Measurements from ENCODE around the gene ZNF79. TPM values are rescaled to one million over a fixed set of nuclear protein-coding genes. Genes with fewer than 3 reads are reported as not detected.

The ZNF79 gene
- total and polyA plus RNA-seq, 5 donors = 3.2 to 7.9 (median 7.4) TPM

DNA sequence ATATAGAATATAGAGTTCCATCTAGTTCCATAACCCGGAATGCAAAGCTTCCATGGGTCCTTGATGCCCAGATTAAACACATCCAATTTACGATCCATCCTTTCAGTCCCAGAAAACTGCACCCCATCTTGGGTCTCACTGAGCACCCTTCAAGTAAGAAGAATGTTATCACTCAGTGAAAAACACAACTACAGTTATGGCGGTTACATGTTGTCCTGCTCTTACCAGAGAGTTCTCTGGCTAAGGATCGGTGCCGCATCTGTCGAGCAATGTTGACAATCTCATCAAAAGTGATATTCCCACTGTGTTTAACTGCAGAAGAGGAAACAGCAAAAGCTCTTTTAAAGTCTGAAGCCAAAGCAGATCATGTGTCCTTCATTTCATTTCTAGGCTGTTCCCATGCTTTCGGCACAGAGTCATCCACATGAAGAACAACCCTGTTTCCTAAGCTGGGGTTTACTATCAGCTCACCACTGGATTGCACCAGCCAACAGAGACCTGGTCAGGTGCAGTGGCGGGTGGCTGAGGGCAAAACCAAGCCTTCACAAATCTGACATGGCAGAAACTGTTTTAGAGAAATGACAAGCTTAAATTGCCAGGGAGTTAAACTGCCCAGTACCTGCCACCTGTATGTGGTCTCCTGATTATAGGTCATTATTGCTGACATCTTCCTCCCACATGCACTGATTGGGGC is 24.1 kb downstream of the ZNF79 start:
- DNase-seq (no peak), ATAC-seq (no peak)
- H3K4me3 ChIP-seq (ENCODE audit: low read length) = no peak overlapping the region
- no peaks in the 10 kb centered on the region for H3K27me3 ChIP-seq (ENCODE audit: control insufficient read depth, insufficient read depth)
- intact Hi-C loops (cut with DNase I) = no loop called here
- H3K27ac ChIP-seq (ENCODE audit: low read length) = no peak overlapping the region
- peaks cover 16% of the 10 kb centered on the region for H3K4me1 ChIP-seq (ENCODE audit: control insufficient read depth, insufficient read depth, low read length)
- 85% methylated on average over 8 of the region's 8 CpGs for WGBS
- H3K9me3 ChIP-seq (ENCODE audit: control insufficient read depth, low read length) = no peaks in the 10 kb centered on the region

DNA sequence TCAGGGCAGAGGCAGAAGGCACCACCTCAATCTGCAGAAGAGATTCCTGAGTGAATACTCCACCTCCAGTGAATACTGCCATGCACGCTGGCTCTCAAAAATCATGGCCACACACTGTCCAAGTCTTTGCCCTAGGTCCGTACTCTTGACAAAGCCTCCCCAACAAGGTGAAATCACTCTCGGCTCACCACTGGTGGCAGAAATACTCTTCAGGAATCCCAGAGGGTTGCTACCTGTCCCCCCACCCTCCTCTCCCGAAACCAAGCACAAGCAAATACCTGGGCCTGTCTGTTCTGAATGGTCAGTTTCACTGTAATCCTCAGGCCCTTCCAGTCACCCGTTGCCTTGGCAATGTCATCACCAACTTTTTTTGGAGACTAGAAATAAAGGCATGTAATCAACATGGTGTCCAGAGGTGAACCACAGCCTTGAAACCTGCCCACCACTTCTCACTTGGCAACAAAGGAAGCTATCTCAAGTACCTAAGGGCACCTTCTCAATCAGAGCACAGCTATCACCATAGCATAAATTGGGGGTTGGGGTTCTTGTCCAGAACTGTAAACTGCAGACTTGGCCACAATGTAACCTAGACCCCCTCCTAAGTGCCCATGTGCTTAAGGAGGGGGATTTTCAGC is 25.3 kb downstream of the ZNF79 start:
- intact Hi-C loops (cut with DNase I) = no loop called here
- peaks cover 16% of the 10 kb centered on the region for H3K4me1 ChIP-seq (ENCODE audit: control insufficient read depth, insufficient read depth, low read length)

DNA sequence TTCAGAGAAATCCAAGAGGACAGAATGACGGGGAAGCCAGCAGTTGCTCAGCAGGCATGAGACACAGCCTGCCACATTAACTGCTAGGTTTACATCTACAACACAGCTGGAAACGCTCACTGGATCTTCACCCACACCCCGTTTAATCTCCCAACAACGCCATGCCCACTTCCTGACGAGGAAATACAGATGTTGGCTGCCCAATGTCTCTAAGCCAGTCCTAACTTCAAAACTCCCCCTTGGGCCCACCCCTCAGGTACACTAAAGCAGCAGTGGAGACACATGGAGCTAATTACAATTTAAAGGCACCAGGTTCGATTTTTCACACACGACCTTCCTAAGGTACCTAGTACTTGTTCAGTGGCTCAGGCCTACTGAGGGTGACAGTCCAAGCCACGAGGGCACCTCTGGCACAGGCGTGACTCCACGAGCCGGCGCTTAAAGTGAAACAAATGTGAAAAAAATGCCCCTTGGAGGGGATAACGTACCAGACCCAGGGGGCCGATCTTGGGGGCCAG is 26.1 kb downstream of the ZNF79 start:
- intact Hi-C loops (cut with DNase I) = no loop called here
- ATAC-seq (peak; percentile 4 to 6), DNase-seq (no peak)
- 1% methylated on average over 14 of the region's 14 CpGs for WGBS
- H3K4me1 ChIP-seq (ENCODE audit: control insufficient read depth, insufficient read depth, low read length) = peaks cover 16% of the 10 kb centered on the region
- H3K4me3 ChIP-seq (ENCODE audit: low read length) = peak overlapping the region; percentile 66
- H3K27ac ChIP-seq (ENCODE audit: low read length) = peak overlapping the region; percentile 69
- H3K9me3 ChIP-seq (ENCODE audit: control insufficient read depth, low read length) = no peaks in the 10 kb centered on the region
- no peaks in the 10 kb centered on the region for H3K27me3 ChIP-seq (ENCODE audit: control insufficient read depth, insufficient read depth)

More for the DNA sequence above, 25.3 kb downstream of the ZNF79 start:
- Histone ChIP-seq H3K4me3 (ENCODE audit: low read length) (peak overlapping the region; percentile 66), H3K27ac (ENCODE audit: low read length) (peak overlapping the region; percentile 69), H3K9me3 (ENCODE audit: control insufficient read depth, low read length) (no peaks in the 10 kb centered on the region), H3K27me3 (ENCODE audit: control insufficient read depth, insufficient read depth) (no peaks in the 10 kb centered on the region)
- no peak for ATAC-seq
- WGBS = 59% methylated on average over 5 of the region's 5 CpGs
- DNase-seq = no peak

DNA sequence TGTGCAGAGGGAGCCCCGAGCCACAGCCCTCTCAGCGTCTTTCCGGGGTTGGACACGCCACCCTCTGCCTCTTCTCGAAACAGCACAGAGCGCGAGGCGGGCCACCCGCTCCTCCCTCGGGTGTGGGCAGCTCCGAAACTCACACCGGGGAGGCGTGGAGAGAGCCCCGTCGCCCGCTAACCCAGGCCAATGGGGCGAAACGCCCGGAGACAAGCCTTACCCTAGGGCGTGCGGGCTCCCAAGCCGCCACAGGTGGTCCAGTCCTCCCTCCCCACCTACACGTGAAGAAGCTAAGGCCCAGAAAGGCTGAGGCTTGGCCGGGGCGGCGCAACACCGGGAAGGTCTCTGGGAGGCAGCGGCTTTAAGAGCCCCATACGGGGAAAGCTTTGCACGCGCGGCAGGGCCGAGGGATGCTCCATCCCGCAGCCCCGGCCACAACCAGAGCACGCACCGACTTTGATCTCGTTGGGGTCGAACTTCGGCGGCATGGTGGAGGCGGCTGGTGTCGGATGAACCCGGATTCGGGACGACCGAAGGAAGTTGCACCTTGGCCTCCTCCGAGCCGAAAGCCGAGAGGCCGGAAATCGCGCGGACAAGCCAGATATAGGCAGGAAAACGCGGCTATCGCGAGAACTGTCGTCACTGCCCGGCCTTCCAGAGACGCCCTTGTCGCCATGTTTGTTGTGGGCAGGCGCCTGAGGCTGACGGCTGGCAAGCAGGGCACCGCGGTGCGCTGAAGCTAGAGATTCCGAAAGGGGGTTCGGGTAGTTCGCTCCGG is 26.8 kb downstream of the ZNF79 start, which contains the start of the genes LRSAM1 and RPL12:
Gene LRSAM1, plus strand, starts transcription at position 681 of the 778 bp plus-strand sequence. CDS start 3,018 bp downstream, outside the sequence.
Gene RPL12, minus strand, starts transcription at position 577 of the 778 bp plus-strand sequence. Its CDS starts 89 bp downstream, at position 488.
- no peaks in the 10 kb centered on the region for H3K27me3 ChIP-seq (ENCODE audit: control insufficient read depth, insufficient read depth)
- peaks cover 16% of the 10 kb centered on the region for H3K4me1 ChIP-seq (ENCODE audit: control insufficient read depth, insufficient read depth, low read length)
- ATAC-seq (peak; percentile 86 to 87), DNase-seq (peak; percentile 97 to 99 (median 99))
- WGBS = 2% methylated on average over 71 of the region's 71 CpGs
- intact Hi-C loops (cut with DNase I) = no loop called here
- peak within 1 kb of the TSS; percentile 85 for H3K27ac ChIP-seq (ENCODE audit: low read length)
- no peaks in the 10 kb centered on the region for H3K9me3 ChIP-seq (ENCODE audit: control insufficient read depth, low read length)
- peak within 1 kb of the TSS; percentile 66 for H3K4me3 ChIP-seq (ENCODE audit: low read length)

DNA sequence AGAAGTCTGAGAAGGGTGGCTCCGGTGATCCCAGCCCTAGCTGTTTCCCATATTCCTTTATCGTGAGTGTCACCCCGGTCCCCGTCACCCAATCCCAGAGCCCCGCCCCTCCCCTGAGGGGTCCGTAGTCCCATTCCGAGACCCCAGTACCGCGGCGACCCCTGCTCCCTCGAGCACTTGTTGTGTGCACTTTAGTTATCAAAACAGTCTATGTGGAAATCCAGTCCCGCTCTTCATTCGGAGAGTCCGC is 27.4 kb downstream of the ZNF79 start:
- WGBS = under 1% methylated on average over 14 of the region's 14 CpGs
- ATAC-seq (no peak), DNase-seq (no peak)
- Histone ChIP-seq H3K4me1 (ENCODE audit: control insufficient read depth, insufficient read depth, low read length) (peaks cover 16% of the 10 kb centered on the region), H3K27me3 (ENCODE audit: control insufficient read depth, insufficient read depth) (no peaks in the 10 kb centered on the region), H3K4me3 (ENCODE audit: low read length) (peak overlapping the region; percentile 66), H3K9me3 (ENCODE audit: control insufficient read depth, low read length) (no peaks in the 10 kb centered on the region), H3K27ac (ENCODE audit: low read length) (peak overlapping the region; percentile 85)
- intact Hi-C loops (cut with DNase I) = no loop called here

DNA sequence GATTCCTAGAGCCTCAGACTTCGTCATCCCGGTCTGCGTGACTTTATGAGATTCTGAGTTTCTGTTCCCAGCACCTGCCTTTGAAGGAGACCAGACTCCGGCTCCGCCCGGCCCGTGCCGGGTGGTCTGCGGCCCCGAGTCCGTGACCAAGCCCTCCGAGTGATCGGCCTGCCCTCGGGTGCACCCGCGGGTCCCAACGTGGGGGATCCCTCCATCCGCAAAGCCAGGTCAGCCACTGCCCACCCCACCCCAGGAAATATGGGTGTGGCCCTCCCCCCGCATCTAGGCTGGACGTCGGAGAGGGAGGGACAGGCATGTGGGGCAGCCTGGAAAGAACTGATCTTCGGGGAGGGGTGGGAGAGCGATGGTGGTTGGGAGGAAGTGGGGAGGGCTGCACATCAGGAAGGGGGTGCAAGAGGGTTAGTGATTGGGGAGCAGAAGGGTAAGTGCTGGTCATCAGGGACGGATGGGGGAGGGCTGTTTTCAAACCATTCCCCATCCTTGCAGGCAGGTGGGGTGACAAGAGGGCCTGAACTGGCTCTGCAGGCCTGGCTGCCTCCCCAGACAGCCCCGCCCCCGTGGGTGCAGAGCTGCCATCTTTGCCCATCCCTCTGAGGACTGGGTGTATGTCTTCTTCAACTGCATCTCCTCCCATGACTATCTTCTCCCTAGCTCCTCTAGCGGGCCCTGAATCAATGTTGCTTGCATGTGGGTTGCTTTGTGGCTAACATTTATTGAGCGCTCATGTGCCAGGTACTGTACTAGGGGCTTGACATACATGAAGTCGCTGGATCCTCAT is 27.9 kb downstream of the ZNF79 start:
- Histone ChIP-seq H3K27ac (ENCODE audit: low read length) (peak overlapping the region; percentile 85), H3K4me1 (ENCODE audit: control insufficient read depth, insufficient read depth, low read length) (peaks cover 16% of the 10 kb centered on the region), H3K27me3 (ENCODE audit: control insufficient read depth, insufficient read depth) (no peaks in the 10 kb centered on the region), H3K9me3 (ENCODE audit: control insufficient read depth, low read length) (no peaks in the 10 kb centered on the region), H3K4me3 (ENCODE audit: low read length) (peak overlapping the region; percentile 66)
- intact Hi-C loops (cut with DNase I) = no loop called here
- ATAC-seq = peak; percentile 29 to 47
- WGBS = 12% methylated on average over 29 of the region's 29 CpGs
- DNase-seq = peak; percentile 57 to 80 (median 73)

DNA sequence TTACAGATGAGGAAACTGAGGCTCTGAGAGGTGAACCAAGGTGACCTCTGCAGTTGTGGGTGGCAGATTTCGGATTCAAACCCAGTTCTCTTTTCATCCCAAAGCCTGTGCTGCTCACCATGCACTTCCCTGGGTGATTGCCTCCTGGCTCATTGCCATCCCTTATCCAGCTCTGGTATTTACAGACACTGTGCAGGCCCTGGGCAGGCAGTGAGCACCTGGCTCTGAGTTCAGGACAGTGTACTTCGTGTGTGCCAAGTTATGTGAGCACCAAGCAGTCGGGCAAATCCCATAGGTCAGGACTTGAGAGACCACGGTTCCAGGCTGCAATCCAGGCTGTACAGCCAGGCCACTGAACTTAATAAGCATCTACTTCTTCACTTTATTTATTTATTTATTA is 28.5 kb downstream of the ZNF79 start:
- Histone ChIP-seq H3K27ac (ENCODE audit: low read length) (peak overlapping the region; percentile 85), H3K27me3 (ENCODE audit: control insufficient read depth, insufficient read depth) (no peaks in the 10 kb centered on the region), H3K4me1 (ENCODE audit: control insufficient read depth, insufficient read depth, low read length) (peaks cover 16% of the 10 kb centered on the region), H3K4me3 (ENCODE audit: low read length) (no peak overlapping the region), H3K9me3 (ENCODE audit: control insufficient read depth, low read length) (no peaks in the 10 kb centered on the region)
- intact Hi-C loops (cut with DNase I) = no loop called here
- WGBS = 37% methylated on average over 4 of the region's 4 CpGs
- peak; percentile 47 to 78 (median 70) for DNase-seq
- peak; percentile 6 to 32 for ATAC-seq

DNA sequence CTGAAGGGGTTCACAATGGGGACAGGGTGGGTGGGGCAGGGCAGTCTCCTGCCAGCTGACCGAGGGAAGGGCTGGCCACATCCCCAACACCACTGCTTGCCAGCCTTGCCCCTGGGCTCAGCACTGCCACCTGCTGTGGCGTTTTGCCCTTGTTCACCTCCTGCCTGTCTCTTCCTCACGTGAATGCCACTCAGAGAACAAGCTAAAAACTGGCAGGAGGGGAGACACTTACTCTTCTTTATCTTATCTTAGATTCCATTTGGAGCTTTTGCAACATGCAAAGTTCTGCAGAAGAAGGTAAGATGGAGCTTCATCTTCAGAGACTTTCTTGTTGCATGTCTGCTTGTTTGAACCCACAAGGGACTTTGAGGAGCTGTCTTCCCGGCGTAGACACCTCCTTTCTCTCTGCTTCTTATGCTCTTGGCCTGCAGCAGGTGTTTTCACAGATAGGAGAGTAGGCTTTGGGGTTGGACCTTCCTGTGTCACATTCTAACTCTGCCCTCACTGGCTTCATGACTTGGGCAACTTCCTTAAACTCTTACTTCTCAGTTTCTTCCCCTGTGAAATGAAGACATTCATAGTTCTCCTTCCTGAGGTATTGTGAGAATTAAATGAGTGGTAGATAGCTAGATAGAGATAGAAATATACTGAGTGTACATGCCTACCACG is 31.3 kb downstream of the ZNF79 start:
- ATAC-seq (no peak), DNase-seq (peak in 1 of 3 donors; percentile 65)
- Histone ChIP-seq H3K4me1 (ENCODE audit: control insufficient read depth, insufficient read depth, low read length) (peaks cover 6% of the 10 kb centered on the region), H3K27me3 (ENCODE audit: control insufficient read depth, insufficient read depth) (no peaks in the 10 kb centered on the region), H3K9me3 (ENCODE audit: control insufficient read depth, low read length) (no peaks in the 10 kb centered on the region), H3K4me3 (ENCODE audit: low read length) (no peak overlapping the region), H3K27ac (ENCODE audit: low read length) (no peak overlapping the region)
- intact Hi-C loops (cut with DNase I) = no loop called here
- 51% methylated on average over 6 of the region's 6 CpGs for WGBS

DNA sequence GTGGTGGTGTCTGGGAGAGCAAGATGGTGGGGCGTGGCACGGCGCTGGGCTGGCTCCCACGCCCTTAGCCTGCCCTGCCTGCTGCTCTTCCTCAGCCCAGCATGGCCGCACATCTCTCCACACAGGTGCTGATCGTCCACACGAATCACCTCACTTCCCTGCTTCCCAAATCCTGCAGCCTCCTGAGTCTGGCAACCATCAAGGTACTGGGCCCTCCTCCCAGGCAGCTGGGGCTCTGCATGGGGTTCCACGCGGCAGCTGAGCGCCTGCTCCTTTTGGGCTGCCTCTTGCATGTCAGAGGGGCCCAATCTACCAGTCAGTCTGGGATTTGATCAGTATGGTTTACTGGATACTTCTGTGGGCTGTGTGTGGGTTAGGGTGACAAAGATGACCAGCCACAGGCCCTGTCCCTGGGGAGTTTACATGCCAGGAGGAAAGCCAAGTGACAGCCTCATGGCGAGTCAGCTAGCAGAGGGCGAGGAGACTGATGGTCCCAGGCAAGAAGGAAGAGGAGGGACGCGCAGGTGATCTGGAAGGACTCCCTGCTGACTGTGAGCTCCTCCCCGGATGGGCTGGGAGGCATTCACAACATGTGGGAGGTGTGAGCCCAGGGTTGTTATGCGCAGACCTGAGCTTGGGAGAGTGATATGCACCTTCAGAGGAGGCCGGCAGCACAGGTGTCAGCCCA is 33.2 kb downstream of the ZNF79 start:
- H3K4me1 ChIP-seq (ENCODE audit: control insufficient read depth, insufficient read depth, low read length) = peaks cover 4% of the 10 kb centered on the region
- no peak overlapping the region for H3K4me3 ChIP-seq (ENCODE audit: low read length)
- ATAC-seq (no peak), DNase-seq (no peak)
- intact Hi-C loops (cut with DNase I) = no loop called here
- H3K27ac ChIP-seq (ENCODE audit: low read length) = no peak overlapping the region
- H3K27me3 ChIP-seq (ENCODE audit: control insufficient read depth, insufficient read depth) = no peaks in the 10 kb centered on the region
- no peaks in the 10 kb centered on the region for H3K9me3 ChIP-seq (ENCODE audit: control insufficient read depth, low read length)
- WGBS = 85% methylated on average over 17 of the region's 17 CpGs
